Measurements from ENCODE around the gene POLR2C. TPM values are rescaled to one million over a fixed set of nuclear protein-coding genes. Genes with fewer than 3 reads are reported as not detected.

Gene POLR2C
- total and polyA plus RNA-seq, 2 of the 13 experiments (the other 11 are each of a cell fraction or from before 2014, with no cell fraction given) = 104 to 216 TPM

GRCh38 chr16:57447186-57447962 is 15.1 kb upstream of the POLR2C start, which contains the start of the genes CIAPIN1 and COQ9 (continued):
- TF ChIP-seq ZNF704 (CRISPR knock-in tag; IDR thresholded peaks at IDR 0.05; ENCODE audit: borderline replicate concordance) = peak; percentile 92; the same call in 1 of the 2 replicates
- peak; percentile 98 for TF ChIP-seq ZNF547 (CRISPR knock-in tag; IDR thresholded peaks at IDR 0.05)
- TF ChIP-seq KLF16 (CRISPR knock-in tag; IDR thresholded peaks at IDR 0.05) = peak in 1 of 2 experiments; percentile 98; a peak in 2 of 4 replicates
- TF ChIP-seq ZNF549 (CRISPR knock-in tag; IDR thresholded peaks at IDR 0.05) = no peak
- TF ChIP-seq TBX3 (IDR thresholded peaks at IDR 0.05; ENCODE audit: borderline replicate concordance) = no peak
- peak; percentile 97 for TF ChIP-seq ZNF747 (CRISPR knock-in tag; IDR thresholded peaks at IDR 0.05; ENCODE audit: borderline replicate concordance)
- peak; percentile 95 for TF ChIP-seq ZFX (CRISPR knock-in tag; IDR thresholded peaks at IDR 0.05; ENCODE audit: low read depth)
- TF ChIP-seq KMT2A (CRISPR knock-in tag; IDR thresholded peaks at IDR 0.05) = peak; percentile 97
- TF ChIP-seq GLI4 (CRISPR knock-in tag; IDR thresholded peaks at IDR 0.05; ENCODE audit: borderline replicate concordance) = peak; percentile 99
- TF ChIP-seq ZNF232 (CRISPR knock-in tag; IDR thresholded peaks at IDR 0.05; ENCODE audit: borderline replicate concordance) = no peak; the same call in 1 of the 2 replicates
- peak; percentile 85 for TF ChIP-seq CREM (IDR thresholded peaks at IDR 0.05)
- TF ChIP-seq CREM (CRISPR knock-in tag; IDR thresholded peaks at IDR 0.05) = peak; percentile 67; the same call in 1 of the 2 replicates
- no peak; the same call in 1 of the 2 replicates for TF ChIP-seq GATA4 (IDR thresholded peaks at IDR 0.05; ENCODE audit: borderline replicate concordance, low read depth)
- TF ChIP-seq CREB1 (IDR thresholded peaks at IDR 0.05) = peak; percentile 91
- peak; percentile 93 for TF ChIP-seq CREB1 (CRISPR knock-in tag; IDR thresholded peaks at IDR 0.05)
- peak; percentile 93; the same call in 1 of the 2 replicates for TF ChIP-seq ZNF564 (CRISPR knock-in tag; IDR thresholded peaks at IDR 0.05)
- TF ChIP-seq DMAP1 (CRISPR knock-in tag; IDR thresholded peaks at IDR 0.05) = peak; percentile 97
- peak; percentile 45; the same call in 1 of the 2 replicates for TF ChIP-seq ZNF737 (CRISPR knock-in tag; IDR thresholded peaks at IDR 0.05; ENCODE audit: borderline replicate concordance)
- TF ChIP-seq KDM6A (CRISPR knock-in tag; IDR thresholded peaks at IDR 0.05; ENCODE audit: low read depth) = no peak
- TF ChIP-seq MTA3 (CRISPR knock-in tag; IDR thresholded peaks at IDR 0.05) = no peak
- no peak; the same call in 1 of the 2 replicates for TF ChIP-seq ATAD3A (CRISPR knock-in tag; IDR thresholded peaks at IDR 0.05)
- peak; percentile 25; the same call in 1 of the 2 replicates for TF ChIP-seq RNF219 (CRISPR knock-in tag; IDR thresholded peaks at IDR 0.05)
- TF ChIP-seq MAZ (IDR thresholded peaks at IDR 0.05; ENCODE audit: borderline replicate concordance, low read depth, low read length) = peak; percentile 73; the same call in 1 of the 2 replicates
- peak; percentile 95 for TF ChIP-seq MAZ (CRISPR knock-in tag; IDR thresholded peaks at IDR 0.05; ENCODE audit: low read depth)
- TF ChIP-seq HMGXB4 (CRISPR knock-in tag; IDR thresholded peaks at IDR 0.05; ENCODE audit: borderline replicate concordance in 1 of 2, low read depth in 1 of 2) = peak; percentile 97 to 98
- TF ChIP-seq EEA1 (CRISPR knock-in tag; IDR thresholded peaks at IDR 0.05; ENCODE audit: borderline replicate concordance) = peak; percentile 91
